Stimulated activated naive CD8-positive, alpha-beta T cell treated with anti-CD3 and anti-CD28 coated beads, Interleukin-15, Interleukin-2, amounts not matched to agents 100 U/mL and 50 U/mL, for 24 hours (primary cell): Measurements from ENCODE around the gene RPRML.
"Not testable (repeated sequence)": the region's sequence is repeated elsewhere in the genome, so short reads cannot be mapped to it uniquely, and the experiment has no call there.

ENCODE experiments used
- ATAC-seq: fragments of 150-1000 bp; cut with Tn5 transposase; one replicate; pipeline ENCODE4 v1.10.0; 2021
- DNase-seq: peaks from one replicate; pipeline ENCODE4 v3.0.0; 2021

RPRML gene

DNA sequence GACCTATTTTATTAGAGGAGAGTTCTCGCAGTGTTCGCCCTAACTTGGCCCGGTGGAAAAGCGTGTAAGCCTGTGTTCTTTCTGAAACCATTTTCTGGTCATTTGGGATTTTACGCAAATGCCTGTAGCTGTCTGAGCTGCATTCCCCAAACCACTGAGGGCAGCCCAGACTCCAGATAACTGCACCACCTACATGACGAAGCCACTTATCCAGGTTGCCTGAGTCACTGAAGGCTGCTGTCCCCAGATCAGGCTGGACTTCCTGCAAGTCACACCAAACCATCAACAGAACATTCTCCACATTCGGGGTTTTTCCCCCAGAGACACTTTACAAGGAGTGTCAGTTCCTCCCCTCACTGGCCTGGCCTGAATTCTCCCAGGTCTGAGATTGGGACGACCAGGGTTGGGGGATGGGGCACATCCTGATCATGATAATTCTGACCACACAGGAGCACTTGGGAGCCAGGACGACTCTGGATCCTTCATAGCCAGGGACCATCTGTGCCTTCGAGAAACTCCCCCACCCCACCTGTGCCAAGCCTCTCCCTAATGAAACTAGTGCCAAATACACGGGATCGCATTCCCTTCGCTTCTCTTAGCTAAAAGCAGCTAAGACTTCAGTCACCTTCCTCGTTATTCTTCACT lies 2.3 kb downstream of the RPRML start:
- no peak for DNase-seq
- no peak for ATAC-seq

DNA sequence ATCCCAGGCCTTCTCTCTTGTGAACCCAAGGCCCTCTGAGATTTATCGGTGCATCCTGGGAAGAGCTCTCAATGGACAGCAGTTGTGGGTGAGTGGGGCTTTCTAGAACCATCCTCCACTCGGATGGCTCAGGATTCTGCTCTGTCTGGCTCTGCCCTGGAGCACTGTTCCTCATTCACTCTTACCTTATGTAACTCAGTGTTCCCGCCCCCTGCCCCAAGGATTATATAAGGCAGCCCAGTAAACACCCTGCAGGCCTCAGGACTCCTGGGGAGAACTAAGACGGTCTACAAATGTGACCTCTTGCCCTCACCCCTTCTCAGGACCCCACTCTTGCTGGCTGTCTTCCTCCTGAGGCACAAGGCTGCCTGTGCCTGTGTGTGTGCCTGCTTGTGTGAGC lies 3.8 kb downstream of the RPRML start:
- ATAC-seq (no peak), DNase-seq (no peak)

DNA sequence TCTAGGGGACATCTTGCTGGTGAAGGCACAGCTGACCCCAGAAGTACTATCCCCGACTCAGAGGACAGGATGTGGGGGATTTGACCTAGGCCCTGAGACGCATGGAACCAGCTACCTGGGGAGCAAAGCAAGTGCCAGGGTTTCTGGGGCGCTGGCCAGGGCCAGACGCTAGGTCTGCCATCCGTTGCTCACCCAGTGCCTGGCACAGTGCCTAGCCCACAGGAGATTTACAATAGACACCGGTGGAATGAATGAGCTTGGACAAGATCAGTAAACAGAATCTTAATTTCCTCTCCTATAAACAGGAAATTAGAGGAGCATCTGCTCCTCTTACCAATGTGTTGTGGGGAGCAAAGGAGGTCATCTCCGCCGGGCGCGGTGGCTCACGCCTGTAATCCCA lies 5.0 kb downstream of the RPRML start:
- no peak for DNase-seq
- ATAC-seq, result no peak

DNA sequence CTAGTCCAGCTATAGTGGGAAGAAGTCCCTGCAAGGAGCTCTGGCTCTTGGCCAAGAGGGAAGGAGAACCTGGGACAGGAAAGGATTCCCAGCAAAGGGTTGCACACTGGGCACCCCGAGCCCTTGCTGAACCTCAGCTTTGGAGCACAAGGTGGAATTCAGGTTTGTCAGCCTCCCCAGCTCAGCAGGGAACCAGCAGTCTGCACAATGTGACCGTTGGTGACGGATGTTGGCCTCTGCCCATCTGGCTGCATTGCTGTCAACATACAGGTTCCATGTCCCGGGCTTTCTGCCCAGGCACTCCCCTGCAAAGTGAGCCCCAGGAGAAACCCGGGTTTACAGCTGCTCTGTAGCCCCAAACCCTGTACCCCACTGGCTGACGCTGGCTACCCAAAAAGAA lies 6.7 kb downstream of the RPRML start:
- no peak for DNase-seq
- no peak for ATAC-seq

DNA sequence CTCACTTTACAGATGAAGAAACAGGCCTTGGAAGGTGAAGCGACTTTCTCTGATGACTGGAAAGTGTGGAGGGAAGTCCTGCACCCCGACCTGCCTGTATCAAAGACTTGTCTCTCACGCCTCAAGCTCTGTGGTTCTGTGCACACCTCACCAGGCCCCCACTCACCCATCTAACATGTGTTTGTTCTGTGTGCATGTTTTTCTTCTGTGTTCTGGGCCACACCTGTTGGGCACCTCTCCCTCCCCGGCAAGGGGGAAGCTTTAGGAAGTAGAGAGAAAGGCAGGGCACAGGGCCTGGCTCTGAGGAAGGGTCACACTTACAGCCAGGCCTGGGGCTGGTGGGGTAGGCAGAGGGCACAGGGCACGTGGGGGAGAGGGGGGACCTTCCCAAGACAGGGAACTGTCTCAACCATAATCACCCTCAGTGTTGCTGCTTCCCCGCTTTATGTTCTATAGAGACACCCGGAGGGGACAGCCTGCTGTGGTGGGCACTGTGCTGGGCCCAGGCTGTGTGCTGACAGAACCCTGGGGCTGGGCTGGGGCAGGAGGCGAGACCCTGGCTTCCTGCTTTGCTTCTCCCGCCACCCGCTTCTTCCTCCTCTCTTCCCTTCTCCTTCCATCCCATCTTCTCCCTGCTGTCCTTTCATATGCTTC lies 7.3 kb downstream of the RPRML start:
- no peak for ATAC-seq
- no peak for DNase-seq

DNA sequence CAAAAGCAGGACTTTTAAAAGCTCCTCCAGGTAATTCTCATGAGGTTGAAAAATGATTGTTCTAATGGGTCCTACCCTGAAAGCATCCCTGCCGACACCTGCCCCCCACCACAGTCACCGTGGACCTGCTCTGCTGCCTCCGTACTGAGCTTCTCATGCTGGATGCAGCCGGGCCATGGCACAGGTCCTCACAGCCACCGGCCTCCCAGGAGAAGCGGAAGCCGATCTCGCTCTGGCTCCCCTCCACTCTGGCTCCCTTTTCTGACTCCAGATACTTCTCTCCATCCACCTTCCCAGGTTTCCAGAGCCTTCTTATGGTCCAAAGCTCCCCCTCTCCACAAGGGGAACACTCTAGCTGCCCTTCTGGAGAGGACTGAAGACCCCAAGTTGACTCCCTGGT lies 10.2 kb downstream of the RPRML start:
- ATAC-seq, result no peak
- DNase-seq, result no peak

DNA sequence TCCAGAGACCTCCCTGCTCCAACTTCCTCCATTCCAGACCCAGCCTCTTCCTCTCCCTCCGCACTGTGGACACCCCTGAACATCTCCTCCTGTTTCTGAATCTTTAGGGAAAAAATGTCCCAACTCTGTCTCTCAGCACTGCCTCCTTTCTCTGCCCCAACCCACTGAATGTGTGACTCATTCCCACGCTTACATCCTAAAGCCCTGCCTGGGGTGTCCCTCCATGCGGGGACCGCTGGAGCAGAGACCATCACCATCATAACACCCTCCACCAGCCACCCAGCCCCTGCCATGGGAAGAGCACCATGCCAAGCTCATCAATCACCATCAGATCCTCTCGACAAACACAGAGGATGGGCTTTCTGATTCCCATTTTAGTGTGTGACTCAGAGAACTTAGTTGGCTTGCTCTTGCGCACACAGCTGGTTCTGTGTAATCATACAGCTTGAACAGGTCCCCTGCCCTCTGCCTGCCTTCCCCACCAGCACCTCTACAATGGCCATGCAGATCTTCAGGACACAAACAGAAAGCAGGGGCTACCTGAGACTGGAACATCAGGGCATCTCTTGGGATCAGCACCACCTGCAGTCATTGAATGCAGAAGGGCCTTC lies 10.7 kb downstream of the RPRML start:
- ATAC-seq (no peak), DNase-seq (no peak)

DNA sequence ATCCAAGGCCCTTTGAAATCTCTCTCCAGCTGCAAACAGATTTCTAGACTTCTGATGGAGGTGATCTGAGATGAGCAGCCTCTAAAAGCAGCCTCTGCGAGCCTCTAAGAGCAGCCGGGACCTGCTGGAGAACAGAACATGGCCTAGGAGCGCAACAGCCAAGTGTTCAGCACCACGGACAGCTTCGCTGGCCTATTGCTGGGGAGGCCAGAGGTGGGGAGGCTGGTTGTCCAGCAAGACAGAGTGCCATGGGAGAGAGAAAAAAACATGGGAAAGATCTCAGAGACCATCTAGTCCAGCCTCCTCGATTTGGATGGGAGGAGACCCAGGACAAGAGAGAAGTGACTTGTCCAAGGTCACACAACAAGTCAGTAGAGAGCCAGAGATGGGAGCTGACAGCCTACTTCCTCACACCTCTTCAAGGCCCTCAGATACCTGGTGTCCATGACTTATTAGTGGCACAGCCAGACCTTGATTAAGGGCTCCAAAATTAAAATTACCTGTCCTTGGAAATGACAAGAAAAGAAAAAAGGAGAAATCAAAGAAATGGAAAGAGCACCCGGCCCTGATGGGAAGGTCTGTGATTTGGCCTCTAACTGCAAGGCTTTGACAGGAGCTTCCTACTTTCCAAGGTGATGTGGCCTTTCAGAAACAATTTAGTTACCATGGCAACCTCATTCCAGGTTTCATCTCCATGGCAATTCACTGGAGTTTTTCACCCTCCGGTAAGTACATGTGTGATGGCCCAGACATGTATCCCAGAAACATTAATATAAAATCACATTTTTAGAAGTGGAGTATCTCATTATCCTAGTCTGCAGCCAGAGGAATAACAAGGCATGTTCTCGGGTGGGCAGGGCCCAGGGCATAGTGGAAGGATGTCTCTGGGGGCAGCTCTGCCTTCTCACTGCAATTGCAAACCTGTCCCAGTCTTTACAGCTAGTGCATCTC lies 14.5 kb downstream of the RPRML start:
- DNase-seq (no peak), ATAC-seq (no peak)

DNA sequence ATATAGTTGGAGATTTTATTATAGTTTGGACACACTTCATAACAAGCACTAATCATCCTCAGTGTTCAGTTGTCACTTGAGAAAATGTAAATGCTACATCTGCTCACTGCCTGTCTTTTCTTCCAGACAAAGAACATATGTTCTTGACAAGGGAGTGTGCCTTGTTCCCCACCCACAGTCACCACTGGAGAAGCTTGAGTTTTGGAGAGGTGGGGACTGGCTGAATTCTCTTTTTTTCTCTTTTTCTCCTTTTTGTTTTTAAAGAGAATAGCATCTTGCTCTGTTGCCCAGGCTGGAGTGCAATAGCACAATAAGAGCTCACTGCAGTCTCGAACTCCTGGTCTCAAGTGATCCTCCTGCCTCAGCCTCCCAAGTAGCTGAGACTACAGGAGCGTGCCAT lies 15.5 kb downstream of the RPRML start:
- no peak for ATAC-seq
- DNase-seq, result no peak

DNA sequence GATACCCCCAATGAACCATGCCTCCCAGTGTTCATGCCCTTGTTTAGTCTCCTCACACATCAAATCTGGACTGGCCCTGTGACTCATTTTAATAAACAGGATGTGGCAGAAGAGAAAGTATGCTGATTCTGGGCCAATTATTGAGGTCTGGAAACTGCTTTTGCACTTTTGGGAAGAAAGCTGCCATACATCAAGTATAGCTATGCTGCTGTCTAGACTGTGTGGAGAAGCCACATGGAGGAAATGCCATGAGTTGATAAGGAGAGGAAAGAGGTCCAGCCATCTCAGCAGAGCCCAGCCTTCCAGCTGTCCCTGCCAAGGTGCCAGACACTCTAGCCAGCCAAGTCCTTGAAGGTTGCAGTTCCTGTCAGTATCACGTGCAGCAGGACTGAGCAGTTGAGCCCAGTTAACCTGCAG lies 16.7 kb downstream of the RPRML start:
- ATAC-seq, result no peak

DNA sequence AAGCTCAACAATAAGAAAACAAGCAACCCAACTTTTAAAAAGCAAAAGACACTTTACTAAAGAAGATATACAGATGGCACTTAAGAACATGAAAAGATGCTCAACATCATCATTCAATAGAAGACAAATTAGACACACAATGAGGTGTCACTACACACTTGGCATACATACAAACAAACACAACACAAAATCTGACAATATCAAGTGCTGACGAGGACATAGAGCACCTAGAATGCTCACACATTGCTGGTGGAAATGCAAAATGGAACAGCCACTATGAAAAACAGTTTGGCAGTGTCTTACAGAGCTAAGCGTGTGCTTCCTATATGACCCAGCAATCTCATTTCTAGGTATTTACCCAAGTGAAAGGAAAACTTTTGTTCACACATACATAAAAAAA lies 18.9 kb downstream of the RPRML start:
- DNase-seq, result no peak
- no peak for ATAC-seq

More for the DNA sequence above, 16.7 kb downstream of the RPRML start:
- no peak for DNase-seq

DNA sequence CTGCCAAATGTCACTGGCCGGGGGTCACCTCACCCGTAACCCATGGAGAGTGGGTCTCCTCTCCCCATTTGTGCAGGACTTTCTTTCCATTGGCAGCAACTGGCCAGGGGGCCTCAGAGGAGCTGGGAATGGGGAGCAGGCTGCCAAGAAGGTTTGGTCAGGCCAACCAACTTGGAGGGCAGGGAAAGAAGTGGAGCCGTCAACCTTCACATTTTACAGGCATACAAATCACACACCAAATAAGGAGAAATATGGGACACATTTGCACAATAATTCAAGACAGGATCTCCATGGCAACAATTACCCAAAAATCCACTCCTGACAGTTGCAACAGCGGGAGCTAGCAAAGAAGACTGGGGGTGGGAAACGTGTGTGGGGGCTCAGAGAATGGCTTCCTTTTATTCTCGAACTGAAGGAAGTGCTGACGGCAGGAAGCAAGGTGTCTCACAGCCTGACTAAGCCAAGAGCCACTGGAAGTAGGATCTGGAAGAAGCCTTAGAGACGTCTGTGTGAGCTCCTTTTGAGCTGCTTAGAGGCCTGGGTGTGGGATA lies 20.9 kb downstream of the RPRML start:
- ATAC-seq (no peak), DNase-seq (no peak)

DNA sequence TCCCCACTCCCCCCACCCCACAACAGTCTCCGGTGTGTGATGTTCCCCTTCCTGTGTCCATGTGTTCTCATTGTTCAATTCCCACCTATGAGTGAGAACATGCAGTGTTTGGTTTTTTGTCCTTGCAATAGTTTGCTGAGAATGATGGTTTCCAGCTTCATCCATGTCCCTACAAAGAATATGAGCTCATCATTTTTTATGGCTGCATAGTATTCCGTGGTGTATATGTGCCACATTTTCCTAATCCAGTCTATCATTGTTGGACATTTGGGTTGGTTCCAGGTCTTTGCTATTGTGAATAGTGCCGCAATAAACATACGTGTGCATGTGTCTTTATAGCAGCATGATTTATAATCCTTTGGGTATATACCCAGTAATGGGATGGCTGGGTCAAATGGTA lies 25.9 kb downstream of the RPRML start:
- not testable (repeated sequence) for DNase-seq, ATAC-seq

DNA sequence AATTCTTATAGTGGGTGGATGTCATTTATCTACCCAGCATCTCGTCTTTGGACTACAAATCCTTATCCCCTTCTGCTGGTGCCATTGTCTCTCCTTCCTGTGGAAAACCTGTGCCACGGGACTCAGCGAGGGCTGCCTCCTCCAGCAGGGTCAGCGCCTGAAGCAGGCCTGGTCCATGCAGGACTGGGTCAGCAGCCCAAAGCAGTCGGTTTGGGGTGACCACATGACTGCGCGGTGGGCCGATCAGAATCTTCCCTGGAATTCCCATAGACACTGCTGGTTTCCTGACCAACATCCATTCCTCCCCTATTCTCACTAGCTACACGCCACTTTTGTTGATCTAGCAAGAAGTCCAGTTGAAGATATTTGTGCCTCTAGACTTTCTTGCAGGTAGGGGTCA lies 26.9 kb downstream of the RPRML start:
- ATAC-seq, result no peak

DNA sequence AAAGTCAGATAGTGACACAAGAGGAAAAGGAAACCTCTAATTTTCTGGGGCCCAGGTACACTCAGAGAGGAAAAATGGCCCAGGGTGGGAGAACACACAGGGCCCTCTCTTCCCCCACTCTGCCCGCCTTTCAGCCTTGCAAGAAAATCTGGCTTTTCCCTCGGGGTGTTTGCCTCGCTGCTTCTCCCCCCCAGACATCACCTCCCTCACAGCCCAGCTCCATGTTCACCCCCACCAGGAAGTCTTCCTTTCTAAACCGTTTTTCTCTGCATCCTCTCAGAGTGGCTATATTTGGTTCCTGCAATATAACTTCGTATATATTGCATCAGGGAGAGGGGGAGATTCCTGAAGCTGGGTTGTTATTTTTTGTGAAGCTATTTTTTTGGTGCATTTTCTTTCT lies 27.3 kb downstream of the RPRML start:
- no peak for ATAC-seq

More for the DNA sequence above, 26.9 kb downstream of the RPRML start:
- DNase-seq, result no peak

DNA sequence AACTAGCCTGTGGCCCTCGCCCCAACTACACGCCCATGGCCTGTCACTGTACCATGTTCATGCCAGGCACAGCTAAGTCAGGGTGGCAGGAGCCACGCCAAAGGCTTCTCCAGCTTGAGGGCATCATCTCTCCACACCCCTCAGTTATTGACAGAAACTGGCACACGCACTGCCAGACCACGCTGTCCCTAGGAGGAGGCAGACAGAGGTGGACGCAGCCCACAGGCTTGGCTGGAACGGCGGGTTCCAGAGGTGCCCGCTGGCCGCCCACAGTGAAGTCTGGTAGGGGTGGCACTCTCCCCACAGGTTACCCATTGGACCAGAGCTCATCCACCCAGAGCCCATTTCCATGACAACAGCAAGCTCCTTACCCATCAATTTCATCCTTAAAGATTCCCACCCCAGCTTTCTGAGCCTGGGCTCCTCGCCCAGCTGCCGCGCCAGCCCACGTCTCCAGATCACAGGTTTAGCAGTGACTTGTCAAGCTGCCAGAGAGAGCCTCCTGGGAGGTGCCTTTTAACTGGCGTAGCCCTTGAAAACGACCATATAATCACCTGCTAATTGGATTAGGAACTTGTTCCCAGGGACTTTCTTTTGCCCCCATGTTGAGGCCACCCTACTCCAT lies 27.9 kb downstream of the RPRML start:
- ATAC-seq, result no peak
- no peak for DNase-seq

More for the DNA sequence above, 27.3 kb downstream of the RPRML start:
- no peak for DNase-seq

DNA sequence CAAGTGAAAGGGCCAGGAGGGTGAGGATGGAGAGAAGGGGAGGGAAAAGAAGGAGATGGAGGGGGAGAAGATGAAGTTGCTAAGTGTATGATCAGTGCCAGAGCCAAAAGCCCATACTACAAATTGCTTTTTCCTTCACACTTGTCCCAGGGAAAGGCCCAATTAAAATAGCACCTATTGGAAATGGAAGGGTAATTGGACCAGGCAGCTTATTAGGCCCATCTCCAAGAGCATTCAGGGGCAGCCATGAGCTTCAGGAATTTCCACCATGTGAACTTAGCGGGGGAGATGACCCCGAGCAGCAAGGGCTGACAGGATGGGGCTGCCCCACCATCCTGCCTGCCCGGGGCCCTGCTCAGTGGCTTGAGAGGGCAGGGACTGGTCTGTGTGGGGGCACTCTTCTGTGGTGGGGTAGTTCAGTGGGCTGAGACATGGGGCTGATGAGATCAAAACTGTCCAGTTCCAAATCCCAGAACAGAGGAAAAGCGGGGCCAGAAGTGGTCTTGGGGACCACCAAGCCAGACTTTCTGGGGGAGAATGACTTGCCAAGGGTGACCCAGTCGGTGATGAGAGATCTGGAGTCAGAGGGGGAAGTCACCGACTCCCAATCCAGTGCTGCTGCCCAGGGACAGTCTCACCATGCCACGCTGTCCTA lies 28.6 kb downstream of the RPRML start:
- no peak for ATAC-seq
- DNase-seq, result no peak

DNA sequence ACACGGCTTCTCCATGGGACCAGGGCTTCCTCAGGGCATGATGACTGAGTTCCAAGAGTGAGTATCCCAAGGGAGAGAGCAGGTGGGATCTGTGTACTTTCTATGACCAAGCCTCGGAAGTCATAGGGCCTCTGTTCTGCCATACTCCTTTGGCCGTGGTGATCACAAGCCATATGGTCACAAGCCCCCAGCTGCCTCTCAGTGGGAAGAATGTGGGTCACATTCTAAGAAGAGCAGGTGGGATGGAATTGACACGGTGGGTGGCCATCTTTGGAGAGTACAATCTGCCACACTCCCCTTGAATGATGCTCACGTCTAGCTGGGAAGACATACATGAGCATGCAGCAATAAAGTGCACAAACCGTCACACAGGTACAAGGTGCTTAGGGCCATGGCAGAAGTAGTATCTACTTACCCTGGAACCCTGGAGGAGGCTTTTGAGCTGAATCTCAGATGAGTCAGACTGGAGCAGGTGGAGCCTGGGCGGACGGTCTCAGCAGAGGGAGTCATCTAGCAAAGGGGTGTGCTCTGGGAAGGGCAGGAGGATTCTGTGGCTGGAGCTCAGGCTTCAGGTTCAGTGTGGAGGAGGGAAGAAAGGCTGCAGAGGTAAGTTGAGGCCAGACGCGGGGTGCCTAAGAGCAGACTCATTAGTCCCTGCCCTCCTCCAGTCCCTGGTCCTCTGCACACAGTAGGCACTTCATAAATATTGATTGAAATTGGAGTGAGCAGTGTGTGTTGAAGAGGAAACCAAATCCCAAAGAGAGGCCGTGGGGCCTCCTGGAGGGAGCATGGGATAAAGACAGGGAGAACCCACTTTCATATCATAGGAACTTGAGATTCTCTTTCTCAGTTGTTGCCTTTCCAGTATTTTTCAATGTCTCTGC lies 29.5 kb downstream of the RPRML start:
- DNase-seq, result no peak
- no peak for ATAC-seq

DNA sequence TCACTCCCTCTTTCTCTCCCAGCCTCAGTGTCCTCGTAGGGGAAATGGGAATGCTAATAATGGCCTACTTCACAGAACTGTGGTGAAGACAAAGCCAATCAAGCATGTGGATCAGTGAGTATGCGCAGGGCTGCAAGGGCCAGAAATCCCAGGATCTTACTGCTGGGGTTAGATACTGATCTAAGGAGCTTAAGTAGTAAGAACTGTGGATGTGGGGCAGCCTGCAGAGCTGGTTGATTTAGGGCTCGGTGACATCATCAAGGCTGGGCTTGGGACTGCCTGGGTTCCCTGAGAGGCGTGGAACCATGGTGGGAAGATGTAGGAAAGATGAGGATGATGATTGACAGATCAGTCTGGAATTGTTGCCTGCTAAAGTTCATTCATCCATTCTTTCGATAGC lies 30.5 kb downstream of the RPRML start:
- ATAC-seq (no peak), DNase-seq (no peak)

DNA sequence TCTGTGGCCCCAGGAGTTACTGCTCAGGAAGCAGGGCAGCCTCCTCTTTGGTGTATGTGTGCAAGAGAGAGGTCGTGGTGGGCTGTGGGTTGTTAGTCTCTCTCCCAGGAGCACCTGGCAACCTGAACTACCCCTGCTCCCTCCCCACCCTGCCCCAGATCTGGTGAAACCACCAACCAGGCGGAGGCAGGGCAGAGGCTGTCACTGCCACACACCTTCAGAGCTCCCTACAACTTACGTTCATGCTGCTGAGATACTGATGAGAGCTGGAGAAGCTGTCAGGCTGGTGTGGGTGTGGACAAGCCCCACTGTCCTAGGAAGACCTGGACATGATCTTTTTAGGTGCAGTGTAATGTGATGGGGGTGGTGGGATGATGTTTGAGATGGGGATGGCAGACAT lies 31.8 kb downstream of the RPRML start:
- ATAC-seq (no peak), DNase-seq (no peak)
